ENCODE data around the gene BORCS8. TPM values are rescaled to one million over a fixed set of nuclear protein-coding genes. Genes with fewer than 3 reads are reported as not detected.

The BORCS8 gene
- polyA plus RNA-seq, 1 donor from 2014 or later, result 75.6 TPM

DNA sequence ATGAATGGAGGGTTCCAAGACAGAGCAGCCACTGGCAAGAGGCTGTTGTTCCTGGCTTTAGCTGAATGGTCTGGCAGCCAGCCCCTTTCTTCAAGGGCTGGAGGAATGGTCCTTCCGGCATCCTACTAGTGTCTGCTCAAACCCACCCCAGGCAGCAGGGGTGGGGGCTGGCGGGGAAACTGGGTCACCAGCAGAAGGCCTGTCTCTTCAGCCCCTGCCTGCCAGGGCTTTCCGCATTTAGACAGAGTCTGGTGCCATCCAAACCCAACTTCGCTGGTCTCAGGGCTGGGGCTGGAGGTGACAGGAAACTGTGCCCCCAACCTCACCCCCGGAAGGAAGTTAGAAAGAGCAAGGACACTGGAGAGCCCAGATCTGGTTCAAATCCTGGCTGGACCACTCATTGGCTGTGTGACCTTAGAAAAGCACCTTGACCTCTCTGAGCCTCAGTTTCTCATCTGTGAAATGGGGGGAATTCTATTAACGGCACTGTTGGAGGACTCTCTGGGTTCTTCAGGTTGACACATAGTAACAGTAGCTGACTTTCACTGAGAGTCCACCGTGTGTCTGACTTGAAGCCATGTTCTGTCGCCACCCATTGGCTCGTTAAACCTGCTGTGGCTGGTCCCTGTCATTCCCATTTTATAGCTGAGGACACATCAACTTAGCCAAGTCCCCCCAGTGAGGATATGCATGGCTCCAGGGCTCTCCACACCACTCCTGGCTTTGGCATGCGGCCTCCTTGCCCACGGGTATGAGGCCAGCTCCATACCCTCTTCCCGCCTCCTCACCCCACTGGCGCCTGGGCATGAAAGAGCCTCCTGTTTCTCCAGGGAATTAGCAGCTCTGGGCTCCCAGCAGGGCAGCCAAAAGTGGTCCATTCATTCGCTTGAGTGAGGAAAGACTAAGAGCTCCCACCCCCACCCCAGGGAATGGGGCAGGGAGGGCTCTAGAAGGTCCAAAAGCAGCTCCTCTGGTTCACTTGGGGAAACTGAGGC lies 13.8 kb upstream of the BORCS8 start (continued):
- TF ChIP-seq SMC3 (conservative IDR thresholded peaks at IDR 0.05; ENCODE audit: poor library complexity), result no peak

GRCh38 chr19:19204181-19204580 lies 12.2 kb upstream of the BORCS8 start:
- no peak overlapping the region for H2AFZ ChIP-seq (ENCODE audit: low read depth, low read length)
- no peak overlapping the region for H3K27ac ChIP-seq (ENCODE audit: low read length)
- H3F3A ChIP-seq (ENCODE audit: insufficient read depth, low read length, poor library complexity, severe bottlenecking), result no peaks in the 10 kb centered on the region
- H3K27me3 ChIP-seq (ENCODE audit: insufficient read depth, low read depth, low read length), result no peaks in the 10 kb centered on the region
- no peak overlapping the region for H3K4me3 ChIP-seq (ENCODE audit: low read length)
- no peaks in the 10 kb centered on the region for H4K20me1 ChIP-seq (ENCODE audit: insufficient read depth)
- TF ChIP-seq, protein P1, sequence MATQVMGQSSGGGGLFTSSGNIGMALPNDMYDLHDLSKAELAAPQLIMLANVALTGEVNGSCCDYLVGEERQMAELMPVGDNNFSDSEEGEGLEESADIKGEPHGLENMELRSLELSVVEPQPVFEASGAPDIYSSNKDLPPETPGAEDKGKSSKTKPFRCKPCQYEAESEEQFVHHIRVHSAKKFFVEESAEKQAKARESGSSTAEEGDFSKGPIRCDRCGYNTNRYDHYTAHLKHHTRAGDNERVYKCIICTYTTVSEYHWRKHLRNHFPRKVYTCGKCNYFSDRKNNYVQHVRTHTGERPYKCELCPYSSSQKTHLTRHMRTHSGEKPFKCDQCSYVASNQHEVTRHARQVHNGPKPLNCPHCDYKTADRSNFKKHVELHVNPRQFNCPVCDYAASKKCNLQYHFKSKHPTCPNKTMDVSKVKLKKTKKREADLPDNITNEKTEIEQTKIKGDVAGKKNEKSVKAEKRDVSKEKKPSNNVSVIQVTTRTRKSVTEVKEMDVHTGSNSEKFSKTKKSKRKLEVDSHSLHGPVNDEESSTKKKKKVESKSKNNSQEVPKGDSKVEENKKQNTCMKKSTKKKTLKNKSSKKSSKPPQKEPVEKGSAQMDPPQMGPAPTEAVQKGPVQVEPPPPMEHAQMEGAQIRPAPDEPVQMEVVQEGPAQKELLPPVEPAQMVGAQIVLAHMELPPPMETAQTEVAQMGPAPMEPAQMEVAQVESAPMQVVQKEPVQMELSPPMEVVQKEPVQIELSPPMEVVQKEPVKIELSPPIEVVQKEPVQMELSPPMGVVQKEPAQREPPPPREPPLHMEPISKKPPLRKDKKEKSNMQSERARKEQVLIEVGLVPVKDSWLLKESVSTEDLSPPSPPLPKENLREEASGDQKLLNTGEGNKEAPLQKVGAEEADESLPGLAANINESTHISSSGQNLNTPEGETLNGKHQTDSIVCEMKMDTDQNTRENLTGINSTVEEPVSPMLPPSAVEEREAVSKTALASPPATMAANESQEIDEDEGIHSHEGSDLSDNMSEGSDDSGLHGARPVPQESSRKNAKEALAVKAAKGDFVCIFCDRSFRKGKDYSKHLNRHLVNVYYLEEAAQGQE (IDR thresholded peaks at IDR 0.05; ENCODE audit: borderline replicate concordance), result no peak
- TF ChIP-seq POLR2AphosphoS5 (IDR thresholded peaks at IDR 0.05) (no peak), MXI1 (conservative IDR thresholded peaks at IDR 0.05; ENCODE audit: poor library complexity, severe bottlenecking) (no peak), SMC3 (conservative IDR thresholded peaks at IDR 0.05; ENCODE audit: poor library complexity) (no peak), TAF1 (IDR thresholded peaks at IDR 0.05; ENCODE audit: low read depth) (no peak), RAD21 (conservative IDR thresholded peaks at IDR 0.05) (no peak), CTCF (IDR thresholded peaks at IDR 0.05; ENCODE audit: poor library complexity, severe bottlenecking) (no peak), EP300 (conservative IDR thresholded peaks at IDR 0.05; ENCODE audit: poor library complexity, severe bottlenecking) (no peak), EZH2 (IDR thresholded peaks at IDR 0.05; ENCODE audit: borderline replicate concordance, insufficient read depth, low read length, poor library complexity, severe bottlenecking) (no peak)
- H3K36me3 ChIP-seq (ENCODE audit: insufficient read depth, low read length), result no peaks in the 10 kb centered on the region
- H3K9me2 ChIP-seq (ENCODE audit: insufficient read depth, low read length), result no peaks in the 10 kb centered on the region
- no peaks in the 10 kb centered on the region for H3K79me2 ChIP-seq (replicated peaks; ENCODE audit: insufficient read depth, low read length)
- no peak overlapping the region for H3K9ac ChIP-seq (ENCODE audit: low read length)
- no peak overlapping the region for H3K4me2 ChIP-seq (ENCODE audit: low read length)
- no peaks in the 10 kb centered on the region for H3K9me3 ChIP-seq (ENCODE audit: low read length)

Measured in neural cell (in vitro differentiated cells).